ENCODE measurements around the gene FAF1.

The FAF1 gene

DNA sequence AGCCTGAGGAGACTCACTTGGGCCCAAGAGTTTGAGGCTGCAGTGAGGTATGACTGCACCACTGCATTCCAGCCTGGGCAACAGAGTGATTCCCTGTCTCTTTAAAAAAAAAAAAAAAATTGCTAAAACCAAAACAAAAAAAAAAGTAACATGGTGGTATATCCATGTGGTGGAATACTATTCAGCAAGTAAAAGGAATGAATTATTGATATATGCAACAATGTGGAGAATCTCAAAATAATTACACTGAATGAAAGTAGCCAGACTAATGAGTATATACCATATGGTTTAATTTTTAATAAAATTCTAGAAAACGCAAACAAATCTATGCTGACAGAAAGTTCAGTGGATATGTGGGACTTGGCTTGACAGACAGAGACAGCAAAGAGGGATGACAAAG is 456.6 kb downstream of the FAF1 start:
- no peak overlapping the region for H3K4me3 ChIP-seq (ENCODE audit: low read length)
- TF ChIP-seq, protein P1, sequence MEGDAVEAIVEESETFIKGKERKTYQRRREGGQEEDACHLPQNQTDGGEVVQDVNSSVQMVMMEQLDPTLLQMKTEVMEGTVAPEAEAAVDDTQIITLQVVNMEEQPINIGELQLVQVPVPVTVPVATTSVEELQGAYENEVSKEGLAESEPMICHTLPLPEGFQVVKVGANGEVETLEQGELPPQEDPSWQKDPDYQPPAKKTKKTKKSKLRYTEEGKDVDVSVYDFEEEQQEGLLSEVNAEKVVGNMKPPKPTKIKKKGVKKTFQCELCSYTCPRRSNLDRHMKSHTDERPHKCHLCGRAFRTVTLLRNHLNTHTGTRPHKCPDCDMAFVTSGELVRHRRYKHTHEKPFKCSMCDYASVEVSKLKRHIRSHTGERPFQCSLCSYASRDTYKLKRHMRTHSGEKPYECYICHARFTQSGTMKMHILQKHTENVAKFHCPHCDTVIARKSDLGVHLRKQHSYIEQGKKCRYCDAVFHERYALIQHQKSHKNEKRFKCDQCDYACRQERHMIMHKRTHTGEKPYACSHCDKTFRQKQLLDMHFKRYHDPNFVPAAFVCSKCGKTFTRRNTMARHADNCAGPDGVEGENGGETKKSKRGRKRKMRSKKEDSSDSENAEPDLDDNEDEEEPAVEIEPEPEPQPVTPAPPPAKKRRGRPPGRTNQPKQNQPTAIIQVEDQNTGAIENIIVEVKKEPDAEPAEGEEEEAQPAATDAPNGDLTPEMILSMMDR (conservative IDR thresholded peaks at IDR 0.05; ENCODE audit: low read length): no peak
- DNase-seq (ENCODE audit: low read depth): no peak

DNA sequence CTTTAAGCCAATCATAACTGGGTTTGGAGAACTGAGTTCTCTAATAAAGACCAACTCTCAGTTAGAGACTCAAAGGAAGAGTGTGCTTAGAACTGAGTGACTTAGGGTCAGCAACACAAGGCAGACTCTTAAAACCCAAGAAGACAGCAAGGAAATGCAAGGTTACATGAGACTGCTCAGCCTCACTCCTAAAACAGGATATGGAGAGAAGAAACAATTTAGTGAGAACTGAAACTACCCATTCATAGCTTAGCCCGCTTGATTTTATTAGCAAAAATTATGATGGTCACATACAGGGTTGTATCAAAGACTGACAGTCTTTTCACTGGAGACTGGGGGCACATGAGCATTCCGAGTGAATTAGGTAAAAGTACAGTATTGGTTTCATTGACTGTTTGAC is 457.9 kb downstream of the FAF1 start:
- DNase-seq (ENCODE audit: low read depth): no peak
- no peak overlapping the region for H3K4me3 ChIP-seq (ENCODE audit: low read length)
- TF ChIP-seq, protein P1 (conservative IDR thresholded peaks at IDR 0.05; ENCODE audit: low read length): no peak

DNA sequence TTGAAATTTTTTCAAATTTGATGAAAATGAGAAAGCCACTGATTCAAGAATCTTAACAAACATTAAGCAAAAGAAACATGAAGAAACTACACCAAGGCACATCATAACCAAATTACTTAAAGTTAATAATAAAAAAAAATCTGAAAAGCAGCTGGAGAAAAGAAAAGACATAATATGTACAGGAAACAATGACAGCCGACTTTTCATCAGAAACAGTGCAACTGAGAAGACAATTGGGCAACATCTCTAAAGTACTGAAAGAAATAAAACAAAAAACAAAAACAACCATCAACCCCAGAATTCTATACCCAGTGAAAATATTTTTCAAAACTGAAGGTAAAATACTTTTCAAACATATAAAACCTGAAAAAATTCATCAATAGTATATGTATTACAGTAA is 463.1 kb downstream of the FAF1 start:
- peak; percentile 2 for DNase-seq (ENCODE audit: low read depth)
- TF ChIP-seq, protein P1 (conservative IDR thresholded peaks at IDR 0.05; ENCODE audit: low read length): no peak
- H3K4me3 ChIP-seq (ENCODE audit: low read length): no peak overlapping the region

DNA sequence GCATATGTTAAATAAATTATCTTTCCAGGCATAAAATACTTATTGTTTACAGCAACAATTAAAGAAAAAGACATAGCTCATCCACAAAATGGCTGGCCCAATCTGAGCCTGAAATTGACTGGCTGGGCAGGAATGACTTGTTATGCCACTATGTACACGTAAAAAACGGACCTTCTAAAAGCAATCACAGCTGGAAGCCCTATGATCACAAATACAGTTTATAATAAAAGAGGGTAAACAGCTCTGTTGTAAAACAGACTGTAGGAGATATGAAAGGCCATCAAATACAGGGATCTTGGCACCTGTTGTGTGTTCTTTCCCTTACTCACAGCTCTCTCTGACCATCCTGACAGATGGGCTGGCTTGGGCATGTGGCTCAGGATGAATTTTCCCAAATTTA is 466.4 kb downstream of the FAF1 start:
- TF ChIP-seq, protein P1 (conservative IDR thresholded peaks at IDR 0.05; ENCODE audit: low read length): no peak
- no peak for DNase-seq (ENCODE audit: low read depth)
- no peak overlapping the region for H3K4me3 ChIP-seq (ENCODE audit: low read length)

DNA sequence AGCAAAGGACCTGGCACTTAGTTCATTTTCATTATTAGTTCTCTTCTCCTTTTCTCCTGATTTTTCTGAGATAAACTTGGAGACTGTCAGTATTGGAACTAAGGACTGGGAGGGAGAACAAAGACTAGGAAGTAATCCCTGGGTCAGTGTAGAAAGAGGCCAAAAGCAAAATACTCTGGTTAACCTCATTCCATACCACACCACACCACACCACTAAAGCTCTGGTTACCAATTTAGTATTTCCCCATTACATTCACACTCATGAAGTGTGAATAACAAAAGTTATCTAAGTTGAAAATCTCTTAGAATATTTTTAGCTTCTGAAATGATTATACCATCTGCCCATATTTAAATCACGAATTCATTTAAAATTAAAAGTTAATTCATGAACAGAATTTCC is 467.9 kb downstream of the FAF1 start:
- no peak for DNase-seq (ENCODE audit: low read depth)
- no peak overlapping the region for H3K4me3 ChIP-seq (ENCODE audit: low read length)
- TF ChIP-seq, protein P1 (conservative IDR thresholded peaks at IDR 0.05; ENCODE audit: low read length): no peak

DNA sequence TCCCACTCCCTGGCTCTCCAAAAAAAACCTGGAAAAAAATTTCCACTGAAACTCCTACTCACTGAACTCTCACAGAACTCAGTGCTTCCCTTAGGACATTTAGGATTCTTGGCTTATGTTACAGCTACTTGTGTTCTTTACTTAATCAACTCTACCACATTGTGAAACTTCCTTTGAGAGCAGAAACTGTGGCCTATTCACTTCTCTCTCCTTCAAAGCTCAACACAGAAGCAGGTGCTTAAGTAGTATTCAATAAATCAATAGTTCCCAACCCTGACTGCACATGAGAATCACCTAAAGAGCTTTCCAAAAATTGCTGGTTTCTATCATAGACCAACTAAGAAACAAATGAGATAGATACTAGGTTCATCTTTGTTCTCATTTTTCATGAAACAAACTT is 468.9 kb downstream of the FAF1 start:
- no peak overlapping the region for H3K4me3 ChIP-seq (ENCODE audit: low read length)
- DNase-seq (ENCODE audit: low read depth): no peak
- TF ChIP-seq, protein P1 (conservative IDR thresholded peaks at IDR 0.05; ENCODE audit: low read length): no peak

DNA sequence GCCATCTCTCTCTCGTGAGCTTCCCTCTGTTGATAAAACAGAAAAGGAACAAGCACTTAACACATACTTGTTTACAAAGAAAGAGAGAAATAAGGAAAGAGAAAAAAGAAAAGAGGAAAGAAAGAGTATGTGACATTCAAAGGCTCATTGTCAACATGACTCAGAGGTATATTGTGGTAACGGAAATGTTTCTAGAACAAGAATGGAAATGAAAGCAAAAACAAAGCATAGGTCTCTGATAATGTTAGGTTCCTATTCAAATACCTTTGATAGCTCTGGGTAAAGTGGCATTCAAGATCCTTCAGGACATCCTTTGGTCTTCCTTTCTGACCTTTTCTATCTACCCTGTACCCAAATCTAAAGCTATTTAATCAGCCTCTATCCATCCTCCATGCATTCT is 469.4 kb downstream of the FAF1 start:
- DNase-seq (ENCODE audit: low read depth): no peak
- no peak overlapping the region for H3K4me3 ChIP-seq (ENCODE audit: low read length)
- TF ChIP-seq, protein P1 (conservative IDR thresholded peaks at IDR 0.05; ENCODE audit: low read length): no peak
